ENCODE results near the gene ST7.
"Not testable (repeated sequence)": the region's sequence is repeated elsewhere in the genome, so short reads cannot be mapped to it uniquely, and the experiment has no call there.

Gene ST7

GRCh38 chr7:116969371-116969902 lies 16.1 kb downstream of the ST7 start:
- TF ChIP-seq CTCF (IDR thresholded peaks at IDR 0.05; ENCODE audit: borderline replicate concordance, insufficient read depth, low read depth, low read length) = no peak
- no peak overlapping the region for H3K4me3 ChIP-seq (ENCODE audit: low read depth, low read length)

DNA sequence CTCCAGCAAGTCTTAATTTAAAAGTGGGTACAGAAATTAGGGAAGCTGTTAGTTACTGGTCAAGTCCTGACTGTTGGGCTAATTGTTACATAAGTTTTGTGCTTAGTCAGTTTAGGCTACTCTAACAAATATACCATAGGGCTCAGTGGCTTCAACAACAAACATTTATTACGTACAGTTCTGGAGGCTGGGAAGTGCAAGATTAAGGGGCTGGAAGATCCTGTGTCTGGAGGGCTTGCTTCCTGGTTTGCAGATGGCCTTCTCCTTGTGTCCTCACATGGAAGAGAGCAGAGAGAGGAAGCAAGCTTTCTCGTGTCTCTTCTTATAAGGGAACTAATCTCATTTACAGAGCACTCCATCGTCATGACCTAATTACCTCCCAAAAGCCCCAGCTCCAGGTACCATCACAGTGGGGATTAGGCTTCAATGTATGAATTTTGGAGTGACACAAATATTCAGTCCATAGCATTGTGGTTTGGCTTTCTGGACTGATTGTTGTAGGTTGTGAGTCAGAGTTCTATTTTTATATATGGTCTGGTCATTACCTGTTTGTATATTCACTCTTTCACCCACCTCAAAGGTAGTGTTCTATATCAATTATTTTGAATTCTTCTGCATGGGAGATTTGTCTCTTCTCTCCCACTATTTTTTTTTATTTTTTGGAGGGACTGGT lies 17.1 kb downstream of the ST7 start:
- no peak for TF ChIP-seq CTCF (IDR thresholded peaks at IDR 0.05; ENCODE audit: borderline replicate concordance, insufficient read depth, low read depth, low read length)
- H3K4me3 ChIP-seq (ENCODE audit: low read depth, low read length) = no peak overlapping the region

DNA sequence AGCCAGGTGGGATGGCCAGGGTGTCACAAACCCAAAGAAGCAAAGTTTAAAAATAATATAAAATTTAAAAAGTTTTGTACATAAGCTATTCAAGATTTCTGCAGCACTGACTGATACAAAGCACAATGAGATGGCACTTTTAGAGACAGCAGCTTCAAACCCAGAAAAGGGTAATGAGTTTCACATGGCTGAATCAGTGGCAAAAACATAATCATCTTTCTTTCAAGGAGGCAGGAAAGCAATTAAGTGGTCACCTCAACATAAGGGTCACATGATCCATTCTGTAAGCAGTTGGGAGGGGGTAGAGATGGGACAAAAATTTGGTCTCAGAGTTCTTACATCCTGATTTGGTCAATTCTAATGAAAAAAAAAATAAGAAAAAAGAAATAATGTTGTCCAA lies 17.9 kb downstream of the ST7 start:
- not testable (repeated sequence) for H3K4me3 ChIP-seq (ENCODE audit: low read depth, low read length)

DNA sequence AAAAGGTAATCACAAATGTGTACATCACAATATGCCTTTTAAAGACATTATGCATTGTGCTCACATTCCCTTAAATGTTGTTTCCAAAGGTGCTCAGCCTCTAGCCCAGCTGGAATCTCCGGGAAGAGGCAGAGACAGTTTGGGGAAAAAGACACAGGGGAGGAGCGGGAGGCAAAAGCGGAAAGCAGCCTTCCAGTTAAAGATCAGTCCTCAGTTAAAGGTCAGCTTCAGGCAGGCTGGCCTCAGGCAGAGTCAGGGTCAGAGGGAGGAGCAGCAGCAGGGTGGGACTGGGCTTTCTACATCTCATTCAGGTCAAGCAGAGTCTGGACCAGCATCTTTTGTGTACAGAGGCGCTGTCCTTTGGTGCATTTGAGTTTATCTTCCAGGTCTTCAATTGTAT lies 18.6 kb downstream of the ST7 start:
- no peak for TF ChIP-seq CTCF (IDR thresholded peaks at IDR 0.05; ENCODE audit: borderline replicate concordance, insufficient read depth, low read depth, low read length)
- no peak overlapping the region for H3K4me3 ChIP-seq (ENCODE audit: low read depth, low read length)

GRCh38 chr7:116975024-116975423 lies 21.7 kb downstream of the ST7 start:
- not testable (repeated sequence) for H3K4me3 ChIP-seq (ENCODE audit: low read depth, low read length)

- H3K4me3 ChIP-seq (ENCODE audit: low read depth, low read length) = no peak overlapping the region
- no peak for TF ChIP-seq CTCF (IDR thresholded peaks at IDR 0.05; ENCODE audit: borderline replicate concordance, insufficient read depth, low read depth, low read length)
Observed at GRCh38 chr7:116977172-116977571, 23.9 kb downstream of the ST7 start.

GRCh38 chr7:116978006-116978405 lies 24.7 kb downstream of the ST7 start:
- H3K4me3 ChIP-seq (ENCODE audit: low read depth, low read length) = no peak overlapping the region
- TF ChIP-seq CTCF (IDR thresholded peaks at IDR 0.05; ENCODE audit: borderline replicate concordance, insufficient read depth, low read depth, low read length) = no peak

- no peak for TF ChIP-seq CTCF (IDR thresholded peaks at IDR 0.05; ENCODE audit: borderline replicate concordance, insufficient read depth, low read depth, low read length)
- no peak overlapping the region for H3K4me3 ChIP-seq (ENCODE audit: low read depth, low read length)
Observed at GRCh38 chr7:116979430-116979829, 26.1 kb downstream of the ST7 start.
